H1 (cell line): ENCODE measurements around the gene TEN1. TPM values are rescaled to one million over a fixed set of nuclear protein-coding genes. Genes with fewer than 3 reads are reported as not detected.

Experiments
- CTCF ChIA-PET: fragments of 300-600 bp; sonication (Branson Sonifier 250); formaldehyde crosslinking; loops from one replicate; lab custom pipeline; 2021; ENCODE audit not compliant: partially characterized antibody; lab: Charles Lee
- POLR2A ChIA-PET: fragments of 300-600 bp; sonication (Branson Sonifier 250); formaldehyde crosslinking; loops from one replicate; lab custom pipeline; 2021; ENCODE audit warnings: inconsistent platforms; ENCODE audit not compliant: partially characterized antibody; lab: Charles Lee
- DNase-seq, 2 experiments: peaks; one replicate each; pipeline versions ENCODE4 v3.0.0 to v3.0.0-alpha.2; 2010 to 2022; ENCODE audit warnings: low spot score in 2 of 2, low read depth in 1 of 2, mixed read lengths in 1 of 2
- FAIRE-seq: peaks from 2 replicates; lab custom pipeline; 2011; peaks lifted over from hg19 to GRCh38; lab: Jason Lieb, UNC
- H2AFZ ChIP-seq: 2 replicates; pipeline ENCODE4 v1.8.1; 2012; ENCODE audit warnings: low read length, inconsistent platforms
- H2AK5ac ChIP-seq: 2 replicates; pipeline ENCODE4 v1.6.1; 2013; ENCODE audit warnings: low read depth, low read length
- H2BK120ac ChIP-seq: replicated peaks from 2 replicates; pipeline ENCODE3; 2013; ENCODE audit warnings: low read depth, low read length, inconsistent platforms
- H2BK12ac ChIP-seq: 2 replicates; pipeline ENCODE4 v1.6.1; 2013; ENCODE audit warnings: low read depth, low read length
- H2BK15ac ChIP-seq: 2 replicates; pipeline ENCODE4 v1.6.1; 2013; ENCODE audit warnings: low read length
- H2BK20ac ChIP-seq: 2 replicates; pipeline ENCODE4 v1.6.1; 2013; ENCODE audit warnings: low read length
- H2BK5ac ChIP-seq: 2 replicates; pipeline ENCODE4 v1.6.1; 2013; ENCODE audit warnings: low read depth, low read length
- H3K14ac ChIP-seq: 2 replicates; pipeline ENCODE4 v1.6.1; 2013; ENCODE audit warnings: inconsistent platforms; ENCODE audit not compliant: insufficient read length
- H3K18ac ChIP-seq: 2 replicates; pipeline ENCODE4 v1.6.1; 2013; ENCODE audit warnings: low read length; ENCODE audit errors: extremely low read depth
- H3K23ac ChIP-seq: 2 replicates; pipeline ENCODE4 v1.6.1; 2013; ENCODE audit warnings: inconsistent platforms; ENCODE audit not compliant: insufficient read length
- H3K23me2 ChIP-seq: 2 replicates; pipeline ENCODE4 v1.6.1; 2013; ENCODE audit warnings: low read depth, low read length
- H3K27ac ChIP-seq: 2 replicates; pipeline ENCODE4 v1.6.1; 2011; ENCODE audit warnings: low read depth, low read length, inconsistent platforms
- H3K27me3 ChIP-seq, 4 experiments: replicated peaks in 1 of 4; 1 replicate in 1 of 4; 2 replicates in 3 of 4; pipeline versions ENCODE4 v1.6.1 to v1.8.1; 2011 to 2013; ENCODE audit warnings: low read length in 3 of 4, mild to moderate bottlenecking in 3 of 4, inconsistent platforms in 2 of 4, mixed read lengths in 2 of 4, moderate library complexity in 1 of 4; ENCODE audit not compliant: control insufficient read depth in 3 of 4, insufficient read depth in 3 of 4; ENCODE audit errors: extremely low read depth in 1 of 4
- H3K36me3 ChIP-seq, 4 experiments: 2 replicates each; pipeline versions ENCODE4 v1.6.1 to v1.8.1; 2011 to 2013; ENCODE audit warnings: mild to moderate bottlenecking in 4 of 4, low read length in 3 of 4, moderate library complexity in 2 of 4, control low read depth in 1 of 4, inconsistent platforms in 1 of 4; ENCODE audit not compliant: insufficient read depth in 4 of 4, control insufficient read depth in 2 of 4
- H3K4ac ChIP-seq: replicated peaks from 2 replicates; pipeline ENCODE3; 2013; ENCODE audit warnings: low read length, low read depth, mixed read lengths, inconsistent platforms; ENCODE audit not compliant: insufficient read length
- H3K4me1 ChIP-seq, 4 experiments: replicated peaks in 1 of 4; 1 replicate in 1 of 4; 2 replicates in 3 of 4; pipeline versions ENCODE4 v1.6.1 to v1.8.1; 2011 to 2013; ENCODE audit warnings: low read length in 3 of 4, inconsistent platforms in 2 of 4, mixed read lengths in 1 of 4; ENCODE audit not compliant: insufficient read depth in 4 of 4, control insufficient read depth in 3 of 4
- H3K4me2 ChIP-seq, 2 experiments: 2 replicates each; pipeline versions ENCODE4 v1.6.1 to v1.8.1; 2011 to 2013; ENCODE audit warnings: low read depth in 2 of 2, low read length in 2 of 2, control low read depth in 1 of 2, inconsistent platforms in 1 of 2, mild to moderate bottlenecking in 1 of 2; ENCODE audit not compliant: insufficient read depth in 1 of 2
- H3K4me3 ChIP-seq, 4 experiments: fragments of 200-600, 300-600 bp in 1 of 4; sonication (generic), shearing (Covaris generic), sonication (Bioruptor Twin) in 1 of 4; 2 replicates each; pipeline versions ENCODE4 v1.5.1 to v1.8.1; 2011 to 2016; ENCODE audit warnings: low read length in 4 of 4, low read depth in 3 of 4, control low read depth in 2 of 4, inconsistent platforms in 2 of 4, mild to moderate bottlenecking in 2 of 4, mixed read lengths in 1 of 4, moderate library complexity in 1 of 4; ENCODE audit not compliant: insufficient read depth in 2 of 4; ENCODE audit errors: extremely low read depth in 1 of 4
- H3K56ac ChIP-seq: replicated peaks from 2 replicates; pipeline ENCODE3; 2013; ENCODE audit warnings: low read depth, mild to moderate bottlenecking, mixed read lengths, low read length, inconsistent platforms; ENCODE audit not compliant: insufficient read length
- H3K79me1 ChIP-seq: 2 replicates; pipeline ENCODE4 v1.6.1; 2013; ENCODE audit warnings: low read depth, low read length, control low read depth
- H3K79me2 ChIP-seq, 2 experiments: 2 replicates each; pipeline versions ENCODE4 v1.6.1 to v1.8.1; 2012 to 2013; ENCODE audit warnings: low read length in 2 of 2, mild to moderate bottlenecking in 2 of 2, inconsistent platforms in 1 of 2; ENCODE audit not compliant: insufficient read depth in 2 of 2, control insufficient read depth in 1 of 2
- H3K9ac ChIP-seq, 4 experiments: replicated peaks in 1 of 4; 1 replicate in 1 of 4; 2 replicates in 3 of 4; pipeline versions ENCODE4 v1.6.1 to v1.8.1; 2011 to 2013; ENCODE audit warnings: low read depth in 3 of 4, low read length in 3 of 4, control low read depth in 2 of 4, mild to moderate bottlenecking in 2 of 4, moderate library complexity in 2 of 4, inconsistent platforms in 1 of 4; ENCODE audit errors: extremely low read depth in 1 of 4
- H3K9me3 ChIP-seq, 2 experiments: 2 replicates each; pipeline versions ENCODE4 v1.6.1 to v1.8.1; 2012 to 2013; ENCODE audit warnings: mild to moderate bottlenecking in 2 of 2, moderate library complexity in 2 of 2, control low read depth in 1 of 2, inconsistent platforms in 1 of 2, low read depth in 1 of 2, low read length in 1 of 2, mixed read lengths in 1 of 2; ENCODE audit not compliant: insufficient read depth in 2 of 2
- H4K20me1 ChIP-seq, 2 experiments: replicated peaks in 1 of 2; 2 replicates each; pipeline versions ENCODE3 to v1.8.1; 2011 to 2013; ENCODE audit warnings: inconsistent platforms in 2 of 2, low read length in 2 of 2, mild to moderate bottlenecking in 1 of 2; ENCODE audit not compliant: insufficient read depth in 2 of 2, control insufficient read depth in 1 of 2
- H4K5ac ChIP-seq: 2 replicates; pipeline ENCODE4 v1.6.1; 2013; ENCODE audit warnings: low read length, low read depth, mixed read lengths, inconsistent platforms; ENCODE audit not compliant: insufficient read length
- H4K8ac ChIP-seq: 2 replicates; pipeline ENCODE4 v1.8.0; 2013; ENCODE audit warnings: mild to moderate bottlenecking, moderate library complexity, low read length, inconsistent platforms; ENCODE audit not compliant: insufficient read depth; ENCODE audit errors: extremely low read depth
- H4K91ac ChIP-seq: replicated peaks from 2 replicates; pipeline ENCODE3; 2013; ENCODE audit warnings: low read length, mixed read lengths, inconsistent platforms; ENCODE audit not compliant: insufficient read length
- CHD2 ChIP-seq: IDR thresholded peaks from 2 replicates; pipeline ENCODE4 v1.6.1; 2012; ENCODE audit warnings: low read length, improper control_type of control experiment
- GABPA ChIP-seq: IDR thresholded peaks from 2 replicates; pipeline ENCODE4 v1.6.1; 2011; ENCODE audit warnings: mild to moderate bottlenecking, low read length, moderate library complexity, borderline replicate concordance; ENCODE audit not compliant: insufficient read depth
- NRF1 ChIP-seq: IDR thresholded peaks from 2 replicates; pipeline ENCODE4 v1.6.1; 2011; ENCODE audit warnings: mild to moderate bottlenecking, low read depth, low read length, improper control_type of control experiment
- RAD21 ChIP-seq, 2 experiments: IDR thresholded peaks in 1 of 2; conservative IDR thresholded peaks in 1 of 2; 2 replicates each; pipeline ENCODE4 v1.6.1; 2011; ENCODE audit warnings: low read depth in 2 of 2, low read length in 2 of 2, improper control_type of control experiment in 1 of 2, inconsistent platforms in 1 of 2, mild to moderate bottlenecking in 1 of 2, moderate library complexity in 1 of 2
- RBBP5 ChIP-seq: IDR thresholded peaks from 2 replicates; pipeline ENCODE4 v1.7.1; 2012; ENCODE audit warnings: low read depth, mild to moderate bottlenecking, inconsistent platforms, low read length, moderate library complexity, borderline replicate concordance
- WGBS, 2 experiments: shearing (Covaris generic) in 1 of 2; methylation state at CpG; one replicate each; pipeline versions ENCODE4 v1.1.6 to v1.1.7; 2013 to 2015; ENCODE audit warnings: low lambda C conversion rate in 2 of 2, mixed read lengths in 2 of 2, inconsistent platforms in 1 of 2, low coverage in 1 of 2, missing lambda C conversion rate in 1 of 2; ENCODE audit not compliant: insufficient replicate concordance in 2 of 2, insufficient coverage in 1 of 2, insufficient read length in 1 of 2; ENCODE audit errors: extremely low coverage in 1 of 2, missing lambda C conversion rate in 1 of 2; 5-methylcytosine and 5-hydroxymethylcytosine counted together
- polyA plus RNA-seq, 7 experiments: library from polyadenylated mRNA; depleted of rRNA in 3 of 7; stranded (reverse) in 5 of 7; unstranded in 2 of 7; fragments of >200 nt in 5 of 7; fragments of 200-250 nt in 2 of 7; gene quantifications; 1 replicate in 5 of 7; 2 replicates in 1 of 7; 4 replicates in 1 of 7; pipeline versions ENCODE4 v1.2.1 to v1.2.3, GENCODE V29; 2011 to 2013; ENCODE audit warnings: missing spikeins in 2 of 7, mixed read lengths in 2 of 7
- total RNA-seq: library from RNA; stranded (reverse); fragmentation: NEBNext Ultra II Directional; extraction: Animal tissue kit (Norgen Biotek cat#: 25700); gene quantifications from 2 replicates; pipeline ENCODE4 v1.2.1, GENCODE V29; 2021
- TF ChIP-seq, protein P1 (sequence below): IDR thresholded peaks from 2 replicates; pipeline ENCODE4 v1.6.1; 2012; ENCODE audit warnings: inconsistent platforms
- TF ChIP-seq, protein P2 (sequence below), 3 experiments: IDR thresholded peaks; 1 replicate in 2 of 3; 2 replicates in 1 of 3; pipeline versions ENCODE4 v1.5.1 to v1.6.1; 2011; ENCODE audit warnings: low read length in 3 of 3, mild to moderate bottlenecking in 3 of 3, inconsistent platforms in 2 of 3, low read depth in 1 of 3, moderate library complexity in 1 of 3; ENCODE audit not compliant: insufficient read depth in 1 of 3; ENCODE audit errors: control extremely low read depth in 1 of 3

TEN1 gene
- total and polyA plus RNA-seq, 2 of the 8 experiments (the other 6 are each of a cell fraction or from before 2014, with no cell fraction given): 15.9 to 18.7 TPM

DNA sequence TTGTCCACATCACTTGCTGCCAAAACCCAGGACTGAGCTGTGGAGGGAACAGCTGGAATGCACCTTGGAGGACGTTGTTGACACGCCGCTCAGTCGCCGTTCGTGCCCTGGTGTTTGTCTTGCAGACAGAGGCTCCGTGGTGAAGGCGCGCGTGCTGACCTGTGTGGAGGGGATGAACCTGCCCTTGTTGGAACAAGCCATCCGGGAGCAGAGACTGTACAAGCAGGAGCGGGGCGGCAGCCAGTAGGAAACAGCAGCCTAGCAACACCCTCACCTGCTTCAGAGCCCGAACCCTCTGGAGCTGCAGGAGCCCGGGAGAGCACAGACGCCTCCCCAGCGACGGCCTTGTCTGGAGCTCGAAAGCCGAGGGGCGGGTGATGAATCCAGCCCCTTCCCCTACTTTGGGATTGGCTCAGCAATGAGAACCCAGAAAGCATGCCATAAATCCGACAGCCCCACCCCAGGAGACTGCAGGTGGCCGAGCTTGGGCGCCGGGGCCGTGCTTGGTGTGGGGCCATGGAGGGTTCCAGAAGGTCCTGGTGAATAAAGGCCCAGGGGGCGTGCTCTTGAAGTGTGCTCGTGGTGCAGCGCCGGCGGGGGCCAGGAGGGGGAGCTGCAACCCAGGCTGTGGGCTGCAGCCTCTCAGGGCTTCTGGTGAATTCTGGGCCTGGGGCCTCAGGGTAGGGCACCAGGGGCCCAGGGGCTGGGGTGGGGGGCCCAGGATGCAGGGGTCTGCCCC lies 21.1 kb downstream of the TEN1 start:
- ChIA-PET POLR2A (interaction anchor here (0.7 to 1.5 kb wide), 7 partner anchors 16 to 109 kb away, joined by 3 to 6 read pairs (median 4); partner anchors contain the start of genes FBF1, MRPL38 and TRIM65), CTCF (interaction anchor here (0.6 to 32.0 kb wide), 28 partner anchors 8 to 405 kb away, joined by 3 to 885 read pairs (median 4); partner anchors contain the start of genes EVPL, GALR2, MRPL38 and TRIM65)
- Histone ChIP-seq H2BK120ac (no peak overlapping the region), H3K4me2 (no peak overlapping the region), H3K36me3 (peaks cover 0 to 2% (median 0%) of the 10 kb centered on the region in 4 experiments; a peak in 2 of 8 replicates), H2BK12ac (peak overlapping the region; percentile 60; the same call in 1 of the 2 replicates), H4K8ac (peak overlapping the region; percentile 95), H2AK5ac (peak overlapping the region; percentile 18; the same call in 1 of the 2 replicates), H3K79me1 (no peaks in the 10 kb centered on the region), H3K23ac (no peak overlapping the region), H2BK15ac (no peak overlapping the region), H4K91ac (peak overlapping the region; percentile 63), H3K4me1 (no peaks in the 10 kb centered on the region; a peak in 3 of 7 replicates), H3K4ac (peak overlapping the region; percentile 91), H3K9ac (no peak overlapping the region), H3K4me3 (no peak overlapping the region), H3K23me2 (no peaks in the 10 kb centered on the region), H4K5ac (peak overlapping the region; percentile 26), H2BK20ac (no peak overlapping the region), H4K20me1 (no peaks in the 10 kb centered on the region), H3K9me3 (no peaks in the 10 kb centered on the region), H3K27ac (no peak overlapping the region), H2AFZ (no peak overlapping the region), H3K56ac (no peak overlapping the region), H3K79me2 (no peaks in the 10 kb centered on the region), H3K18ac (peak overlapping the region; percentile 25), H3K14ac (no peak overlapping the region), H3K27me3 (no peaks in the 10 kb centered on the region), H2BK5ac (peak overlapping the region; percentile 80)
- TF ChIP-seq GABPA (0 out of 2 replicates have a peak, but pooled peaks have one; percentile 9), RAD21 (IDR thresholded peaks at IDR 0.05 in 1 of 2, conservative IDR thresholded peaks at IDR 0.05 in 1 of 2; ENCODE audit: low read depth in 2 of 2, low read length in 2 of 2) (peak; percentile 75 to 87), RBBP5 (no peak), NRF1 (no peak), CHD2 (no peak)
- TF ChIP-seq, protein P1, sequence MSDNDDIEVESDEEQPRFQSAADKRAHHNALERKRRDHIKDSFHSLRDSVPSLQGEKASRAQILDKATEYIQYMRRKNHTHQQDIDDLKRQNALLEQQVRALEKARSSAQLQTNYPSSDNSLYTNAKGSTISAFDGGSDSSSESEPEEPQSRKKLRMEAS: peak; percentile 57; the same call in 1 of the 2 replicates
- TF ChIP-seq, protein P2, sequence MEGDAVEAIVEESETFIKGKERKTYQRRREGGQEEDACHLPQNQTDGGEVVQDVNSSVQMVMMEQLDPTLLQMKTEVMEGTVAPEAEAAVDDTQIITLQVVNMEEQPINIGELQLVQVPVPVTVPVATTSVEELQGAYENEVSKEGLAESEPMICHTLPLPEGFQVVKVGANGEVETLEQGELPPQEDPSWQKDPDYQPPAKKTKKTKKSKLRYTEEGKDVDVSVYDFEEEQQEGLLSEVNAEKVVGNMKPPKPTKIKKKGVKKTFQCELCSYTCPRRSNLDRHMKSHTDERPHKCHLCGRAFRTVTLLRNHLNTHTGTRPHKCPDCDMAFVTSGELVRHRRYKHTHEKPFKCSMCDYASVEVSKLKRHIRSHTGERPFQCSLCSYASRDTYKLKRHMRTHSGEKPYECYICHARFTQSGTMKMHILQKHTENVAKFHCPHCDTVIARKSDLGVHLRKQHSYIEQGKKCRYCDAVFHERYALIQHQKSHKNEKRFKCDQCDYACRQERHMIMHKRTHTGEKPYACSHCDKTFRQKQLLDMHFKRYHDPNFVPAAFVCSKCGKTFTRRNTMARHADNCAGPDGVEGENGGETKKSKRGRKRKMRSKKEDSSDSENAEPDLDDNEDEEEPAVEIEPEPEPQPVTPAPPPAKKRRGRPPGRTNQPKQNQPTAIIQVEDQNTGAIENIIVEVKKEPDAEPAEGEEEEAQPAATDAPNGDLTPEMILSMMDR (IDR thresholded peaks at IDR 0.05; ENCODE audit: control extremely low read depth in 1 of 3, insufficient read depth in 1 of 3, low read depth in 1 of 3, low read length in 3 of 3): peak; percentile 84 to 97 (median 95)
- DNase-seq (peak; percentile 62 to 97), FAIRE-seq (no peak)
- 70% methylated on average over 28 of the region's 31 CpGs; no CpG with 5 or more reads in 1 of the 2 experiments for WGBS, 2 experiments
